Mucosa of rectum (tissue), 2 donors: Measurements from ENCODE around the gene IRS1.

Experiments
- H3K27ac ChIP-seq, 2 donors: one replicate each; pipeline ENCODE4 v1.7.0; 2013; ENCODE audit warnings: inconsistent platforms in 2 of 2, low read depth in 2 of 2, low read length in 2 of 2
- H3K27me3 ChIP-seq, 2 donors: one replicate each; pipeline ENCODE4 v1.7.0; 2013; ENCODE audit warnings: low read length in 2 of 2; ENCODE audit not compliant: control insufficient read depth in 2 of 2, insufficient read depth in 2 of 2
- H3K36me3 ChIP-seq, 2 donors: one replicate each; pipeline ENCODE4 v1.7.0; 2013; ENCODE audit warnings: low read length in 2 of 2; ENCODE audit not compliant: control insufficient read depth in 2 of 2, insufficient read depth in 2 of 2
- H3K4me1 ChIP-seq, 2 donors: one replicate each; pipeline ENCODE4 v1.7.0; 2013; ENCODE audit warnings: low read length in 2 of 2, mild to moderate bottlenecking in 1 of 2; ENCODE audit not compliant: control insufficient read depth in 2 of 2, insufficient read depth in 2 of 2
- H3K4me3 ChIP-seq, 2 donors: one replicate each; pipeline ENCODE4 v1.7.0; 2013; ENCODE audit warnings: low read length in 2 of 2
- H3K9ac ChIP-seq, 2 donors: one replicate each; pipeline ENCODE4 v1.7.0; 2013; ENCODE audit warnings: low read length in 2 of 2, low read depth in 1 of 2, mild to moderate bottlenecking in 1 of 2
- H3K9me3 ChIP-seq, 2 donors: one replicate each; pipeline ENCODE4 v1.7.0; 2013; ENCODE audit warnings: low read length in 2 of 2; ENCODE audit not compliant: control insufficient read depth in 2 of 2
- donor health status: healthy.
- donor health status: Normal muscosa, but diverticular disease.

Gene IRS1

GRCh38 chr2:226715347-226715990 is 84.2 kb downstream of the IRS1 start:
- Histone ChIP-seq H3K27me3 (no peaks in the 10 kb centered on the region), H3K36me3 (no peaks in the 10 kb centered on the region), H3K4me3 (no peak overlapping the region), H3K4me1 (no peaks in the 10 kb centered on the region), H3K9me3 (no peaks in the 10 kb centered on the region), H3K27ac (no peak overlapping the region), H3K9ac (no peak overlapping the region)

- Histone ChIP-seq H3K9me3 (no peaks in the 10 kb centered on the region), H3K36me3 (no peaks in the 10 kb centered on the region), H3K9ac (no peak overlapping the region), H3K4me1 (no peaks in the 10 kb centered on the region), H3K27me3 (no peaks in the 10 kb centered on the region), H3K27ac (no peak overlapping the region), H3K4me3 (no peak overlapping the region)
Measured at GRCh38 chr2:226712941-226713340, 86.7 kb downstream of the IRS1 start.

- H3K4me3 ChIP-seq, result no peak overlapping the region
- no peaks in the 10 kb centered on the region for H3K4me1 ChIP-seq
- H3K36me3 ChIP-seq, result no peaks in the 10 kb centered on the region
- no peaks in the 10 kb centered on the region for H3K9me3 ChIP-seq
- H3K9ac ChIP-seq, result no peak overlapping the region
- H3K27ac ChIP-seq, result no peak overlapping the region
- H3K27me3 ChIP-seq, result no peaks in the 10 kb centered on the region
Measured at GRCh38 chr2:226711606-226712296, 87.9 kb downstream of the IRS1 start.

GRCh38 chr2:226707499-226707898 is 92.1 kb downstream of the IRS1 start:
- Histone ChIP-seq H3K27ac (no peak overlapping the region), H3K4me1 (no peaks in the 10 kb centered on the region), H3K9me3 (no peaks in the 10 kb centered on the region), H3K27me3 (no peaks in the 10 kb centered on the region), H3K9ac (no peak overlapping the region), H3K4me3 (no peak overlapping the region), H3K36me3 (no peaks in the 10 kb centered on the region)

GRCh38 chr2:226705965-226706364 is 93.7 kb downstream of the IRS1 start:
- Histone ChIP-seq H3K4me1 (no peaks in the 10 kb centered on the region), H3K36me3 (no peaks in the 10 kb centered on the region), H3K27me3 (no peaks in the 10 kb centered on the region), H3K9me3 (no peaks in the 10 kb centered on the region), H3K4me3 (no peak overlapping the region), H3K27ac (no peak overlapping the region), H3K9ac (no peak overlapping the region)

GRCh38 chr2:226705133-226705886 is 94.3 kb downstream of the IRS1 start:
- Histone ChIP-seq H3K9me3 (no peaks in the 10 kb centered on the region), H3K4me3 (no peak overlapping the region), H3K27ac (no peak overlapping the region), H3K27me3 (no peaks in the 10 kb centered on the region), H3K4me1 (no peaks in the 10 kb centered on the region), H3K36me3 (no peaks in the 10 kb centered on the region), H3K9ac (no peak overlapping the region)

GRCh38 chr2:226703514-226703913 is 96.1 kb downstream of the IRS1 start:
- Histone ChIP-seq H3K4me3 (no peak overlapping the region), H3K9me3 (no peaks in the 10 kb centered on the region), H3K9ac (no peak overlapping the region), H3K27me3 (no peaks in the 10 kb centered on the region), H3K27ac (no peak overlapping the region), H3K36me3 (no peaks in the 10 kb centered on the region), H3K4me1 (no peaks in the 10 kb centered on the region)

GRCh38 chr2:226702376-226702775 is 97.2 kb downstream of the IRS1 start:
- Histone ChIP-seq H3K9ac (no peak overlapping the region), H3K36me3 (no peaks in the 10 kb centered on the region), H3K27me3 (no peaks in the 10 kb centered on the region), H3K27ac (no peak overlapping the region), H3K4me1 (no peaks in the 10 kb centered on the region), H3K9me3 (no peaks in the 10 kb centered on the region), H3K4me3 (no peak overlapping the region)

- Histone ChIP-seq H3K9me3 (no peaks in the 10 kb centered on the region), H3K27ac (no peak overlapping the region), H3K4me3 (no peak overlapping the region), H3K27me3 (no peaks in the 10 kb centered on the region), H3K9ac (no peak overlapping the region), H3K4me1 (no peaks in the 10 kb centered on the region), H3K36me3 (no peaks in the 10 kb centered on the region)
Measured at GRCh38 chr2:226701052-226701451, 98.6 kb downstream of the IRS1 start.

- Histone ChIP-seq H3K36me3 (no peaks in the 10 kb centered on the region), H3K4me3 (no peak overlapping the region), H3K27ac (no peak overlapping the region), H3K9ac (no peak overlapping the region), H3K4me1 (no peaks in the 10 kb centered on the region), H3K27me3 (no peaks in the 10 kb centered on the region), H3K9me3 (no peaks in the 10 kb centered on the region)
Measured at GRCh38 chr2:226699321-226699720, 100.3 kb downstream of the IRS1 start.
